Liver (tissue), 9 donors: Measurements from ENCODE around the gene SPATS2L. TPM values are rescaled to one million over a fixed set of nuclear protein-coding genes. Genes with fewer than 3 reads are reported as not detected.

Experiments used
- DNase-seq: peaks from one replicate; pipeline ENCODE4 v3.0.0-alpha.2; 2017; ENCODE audit warnings: low spot score
- H3K27ac ChIP-seq, 2 donors: one replicate each; pipeline ENCODE4 v1.7.0; 2013; ENCODE audit warnings: inconsistent platforms in 2 of 2, low read length in 2 of 2, control low read depth in 1 of 2, low read depth in 1 of 2, mild to moderate bottlenecking in 1 of 2
- H3K27me3 ChIP-seq, 4 donors: one replicate each; pipeline versions ENCODE4 v1.6.1 to v1.7.0; 2013; ENCODE audit warnings: low read length in 3 of 4, inconsistent platforms in 1 of 4, mild to moderate bottlenecking in 1 of 4, moderate library complexity in 1 of 4; ENCODE audit not compliant: control insufficient read depth in 4 of 4, insufficient read depth in 4 of 4
- H3K36me3 ChIP-seq, 4 donors: one replicate each; pipeline versions ENCODE4 v1.6.1 to v1.7.0; 2013; ENCODE audit warnings: low read length in 3 of 4, mild to moderate bottlenecking in 3 of 4, low read depth in 1 of 4, moderate library complexity in 1 of 4; ENCODE audit not compliant: control insufficient read depth in 4 of 4, insufficient read depth in 3 of 4
- H3K4me1 ChIP-seq, 4 donors: one replicate each; pipeline versions ENCODE4 v1.6.1 to v1.7.0; 2013; ENCODE audit warnings: low read length in 3 of 4, mild to moderate bottlenecking in 3 of 4, moderate library complexity in 1 of 4; ENCODE audit not compliant: control insufficient read depth in 4 of 4, insufficient read depth in 4 of 4
- H3K4me3 ChIP-seq, 3 donors: one replicate each; pipeline versions ENCODE4 v1.6.1 to v1.7.0; 2013; ENCODE audit warnings: low read length in 3 of 3, control low read depth in 1 of 3, low read depth in 1 of 3, mild to moderate bottlenecking in 1 of 3
- H3K9ac ChIP-seq, 2 donors: one replicate each; pipeline ENCODE4 v1.7.0; 2013; ENCODE audit warnings: low read length in 2 of 2, mild to moderate bottlenecking in 2 of 2, moderate library complexity in 2 of 2, control low read depth in 1 of 2, low read depth in 1 of 2
- H3K9me3 ChIP-seq, 4 donors: one replicate each; pipeline versions ENCODE4 v1.6.1 to v1.7.0; 2013; ENCODE audit warnings: low read length in 3 of 4; ENCODE audit not compliant: control insufficient read depth in 4 of 4
- ATF3 ChIP-seq: IDR thresholded peaks from 2 replicates; pipeline ENCODE4 v1.6.1; 2016; ENCODE audit warnings: antibody characterized with exemption
- CTCF ChIP-seq: fragments of 150-350 bp; IDR thresholded peaks from 2 replicates; pipeline ENCODE4 v1.5.1; 2017; ENCODE audit warnings: improper control_type of control experiment, low read depth, low read length; ENCODE audit not compliant: missing input control
- EGR1 ChIP-seq, 2 donors: IDR thresholded peaks; 2 replicates each; pipeline ENCODE4 v1.6.1; 2016 to 2018; ENCODE audit warnings: antibody characterized with exemption in 2 of 2, low read depth in 2 of 2
- FOXA2 ChIP-seq: IDR thresholded peaks from 2 replicates; pipeline ENCODE4 v1.6.1; 2016; ENCODE audit warnings: antibody characterized with exemption
- GABPA ChIP-seq, 2 donors: IDR thresholded peaks in 1 of 2; conservative IDR thresholded peaks in 1 of 2; 2 replicates each; pipeline ENCODE4 v1.6.1; 2016; ENCODE audit warnings: antibody characterized with exemption in 2 of 2, mild to moderate bottlenecking in 1 of 2, moderate library complexity in 1 of 2
- HNF4A ChIP-seq, 2 donors: conservative IDR thresholded peaks; 2 replicates each; pipeline ENCODE4 v1.6.1; 2016; ENCODE audit warnings: antibody characterized with exemption in 2 of 2, mild to moderate bottlenecking in 2 of 2
- HNF4G ChIP-seq: IDR thresholded peaks from 2 replicates; pipeline ENCODE4 v1.6.1; 2016; ENCODE audit warnings: antibody characterized with exemption
- JUND ChIP-seq, 2 donors: IDR thresholded peaks; 2 replicates each; pipeline ENCODE4 v1.6.1; 2016; ENCODE audit warnings: antibody characterized with exemption in 2 of 2
- MAX ChIP-seq: IDR thresholded peaks from 2 replicates; pipeline ENCODE4 v1.6.1; 2016; ENCODE audit warnings: antibody characterized with exemption
- NR2F2 ChIP-seq: IDR thresholded peaks from 2 replicates; pipeline ENCODE4 v1.6.1; 2016; ENCODE audit warnings: antibody characterized with exemption
- RAD21 ChIP-seq, 2 donors: IDR thresholded peaks; 2 replicates each; pipeline ENCODE4 v1.6.1; 2016; ENCODE audit warnings: antibody characterized with exemption in 2 of 2, mild to moderate bottlenecking in 2 of 2
- REST ChIP-seq: IDR thresholded peaks from 2 replicates; pipeline ENCODE4 v1.6.1; 2016; ENCODE audit warnings: antibody characterized with exemption, mild to moderate bottlenecking
- RXRA ChIP-seq, 2 donors: IDR thresholded peaks; 2 replicates each; pipeline ENCODE4 v1.6.1; 2017 to 2018; ENCODE audit warnings: antibody characterized with exemption in 2 of 2, mild to moderate bottlenecking in 1 of 2
- SP1 ChIP-seq: IDR thresholded peaks from 2 replicates; pipeline ENCODE4 v1.6.1; 2018; ENCODE audit warnings: antibody characterized with exemption, mild to moderate bottlenecking
- TAF1 ChIP-seq: conservative IDR thresholded peaks from 2 replicates; pipeline ENCODE4 v1.6.1; 2016; ENCODE audit warnings: antibody characterized with exemption, mild to moderate bottlenecking
- YY1 ChIP-seq: IDR thresholded peaks from 2 replicates; pipeline ENCODE4 v1.6.1; 2016; ENCODE audit warnings: antibody characterized with exemption, mild to moderate bottlenecking
- ZBTB33 ChIP-seq: IDR thresholded peaks from 2 replicates; pipeline ENCODE4 v1.6.1; 2016; ENCODE audit warnings: antibody characterized with exemption
- WGBS: extraction: QIAGEN DNeasy Blood & Tissue Kit; methylation state at CpG from one replicate; pipeline ENCODE4 v1.1.7; 2013; 5-methylcytosine and 5-hydroxymethylcytosine counted together
- polyA plus RNA-seq, 2 donors: library from polyadenylated mRNA; stranded (reverse) in 1 of 2; unstranded in 1 of 2; fragments of 200-250 nt in 1 of 2; fragments of >200 nt in 1 of 2; fragmentation: Nextera tagmentation in 1 of 2; extraction: Ambion mirVana in 1 of 2; gene quantifications; one replicate each; pipeline versions ENCODE4 v1.2.1 to v1.2.3, GENCODE V29; 2013 to 2015
- total RNA-seq, 2 donors: library from RNA; depleted of rRNA; stranded (reverse); fragments of >200 nt; gene quantifications; one replicate each; pipeline ENCODE4 v1.2.3, GENCODE V29; 2014
- donor health status: healthy.
- donor health status: healthy.
- donor health status: healthy.
- donor health status: healthy.
- donor health status: healthy.

SPATS2L gene
- total and polyA plus RNA-seq, 4 donors = 31.4 to 49.9 (median 42.4) TPM

GRCh38 chr2:200453142-200453852 is 146.8 kb downstream of the SPATS2L start:
- H3K9ac ChIP-seq = no peak overlapping the region
- H3K4me3 ChIP-seq = no peak overlapping the region
- no peaks in the 10 kb centered on the region for H3K9me3 ChIP-seq
- peaks cover 0 to 9% (median 1%) of the 10 kb centered on the region in 4 donors for H3K4me1 ChIP-seq
- 95% methylated on average over 8 of the region's 8 CpGs for WGBS
- H3K36me3 ChIP-seq = peaks cover 0 to 12% (median 5%) of the 10 kb centered on the region in 4 donors
- TF ChIP-seq RXRA (IDR thresholded peaks at IDR 0.05) (no peak), RAD21 (IDR thresholded peaks at IDR 0.05) (no peak), TAF1 (no peak), NR2F2 (no peak), REST (no peak), YY1 (no peak), GABPA (IDR thresholded peaks at IDR 0.05 in 1 of 2, conservative IDR thresholded peaks at IDR 0.05 in 1 of 2) (no peak), MAX (no peak), CTCF (no peak), HNF4A (conservative IDR thresholded peaks at IDR 0.05) (no peak), FOXA2 (no peak), JUND (IDR thresholded peaks at IDR 0.05) (no peak), ATF3 (no peak), SP1 (no peak)
- H3K27ac ChIP-seq = no peak overlapping the region
- no peaks in the 10 kb centered on the region for H3K27me3 ChIP-seq
- DNase-seq = no peak

GRCh38 chr2:200453853-200454534 is 147.5 kb downstream of the SPATS2L start:
- WGBS = 83% methylated on average over 5 of the region's 5 CpGs
- Histone ChIP-seq H3K27me3 (no peaks in the 10 kb centered on the region), H3K4me1 (peaks cover 0 to 9% (median 1%) of the 10 kb centered on the region in 4 donors), H3K4me3 (no peak overlapping the region), H3K27ac (no peak overlapping the region), H3K36me3 (peaks cover 0 to 12% (median 5%) of the 10 kb centered on the region in 4 donors), H3K9me3 (no peaks in the 10 kb centered on the region), H3K9ac (no peak overlapping the region)
- DNase-seq = no peak
- TF ChIP-seq EGR1 (IDR thresholded peaks at IDR 0.05; ENCODE audit: low read depth in 2 of 2) (no peak), RXRA (IDR thresholded peaks at IDR 0.05) (no peak), MAX (no peak), ATF3 (no peak), REST (no peak), RAD21 (IDR thresholded peaks at IDR 0.05) (no peak), GABPA (IDR thresholded peaks at IDR 0.05 in 1 of 2, conservative IDR thresholded peaks at IDR 0.05 in 1 of 2) (no peak), ZBTB33 (no peak), HNF4G (no peak), HNF4A (conservative IDR thresholded peaks at IDR 0.05) (no peak), TAF1 (no peak), YY1 (no peak), JUND (IDR thresholded peaks at IDR 0.05) (no peak)
